ENCODE data around the gene PPL.
"Not testable (repeated sequence)": the region's sequence is repeated elsewhere in the genome, so short reads cannot be mapped to it uniquely, and the experiment has no call there.

The PPL gene

GRCh38 chr16:4933433-4933832, 3.5 kb downstream of the PPL start:
- H3K4me1 ChIP-seq (ENCODE audit: control insufficient read depth, insufficient read depth, low read length) = peaks cover 7% of the 10 kb centered on the region
- H3K27ac ChIP-seq (ENCODE audit: low read length) = no peak overlapping the region
- H3K4me3 ChIP-seq (ENCODE audit: low read length) = no peak overlapping the region
- no CpG with 5 or more reads among the region's 8 CpGs for WGBS (ENCODE audit: insufficient coverage, insufficient read length)
- no peaks in the 10 kb centered on the region for H3K9me3 ChIP-seq (ENCODE audit: control insufficient read depth, insufficient read depth, low read length)
- no peaks in the 10 kb centered on the region; the same call in 1 of the 2 replicates for H3K36me3 ChIP-seq (ENCODE audit: control insufficient read depth, insufficient read depth, low read length)
- DNase-seq (ENCODE audit: low read depth, low spot score) = no peak
- H3K27me3 ChIP-seq (ENCODE audit: control insufficient read depth, insufficient read depth, low read length) = no peaks in the 10 kb centered on the region

- WGBS (ENCODE audit: insufficient coverage, insufficient read length) = no CpG with 5 or more reads among the region's 11 CpGs
- H3K27me3 ChIP-seq (ENCODE audit: control insufficient read depth, insufficient read depth, low read length) = no peaks in the 10 kb centered on the region
- peaks cover 2% of the 10 kb centered on the region; the same call in 1 of the 2 replicates for H3K4me1 ChIP-seq (ENCODE audit: control insufficient read depth, insufficient read depth, low read length)
- H3K9me3 ChIP-seq (ENCODE audit: control insufficient read depth, insufficient read depth, low read length) = no peaks in the 10 kb centered on the region
- DNase-seq (ENCODE audit: low read depth, low spot score) = no peak
- no peaks in the 10 kb centered on the region; the same call in 1 of the 2 replicates for H3K36me3 ChIP-seq (ENCODE audit: control insufficient read depth, insufficient read depth, low read length)
- no peak overlapping the region for H3K27ac ChIP-seq (ENCODE audit: low read length)
- H3K4me3 ChIP-seq (ENCODE audit: low read length) = no peak overlapping the region
Observed at GRCh38 chr16:4931381-4931780, 5.6 kb downstream of the PPL start.

GRCh38 chr16:4929619-4930018, 7.3 kb downstream of the PPL start:
- WGBS (ENCODE audit: insufficient coverage, insufficient read length) = no CpG with 5 or more reads among the region's 4 CpGs

GRCh38 chr16:4928227-4928626, 8.7 kb downstream of the PPL start:
- no peak for DNase-seq (ENCODE audit: low read depth, low spot score)
- WGBS (ENCODE audit: insufficient coverage, insufficient read length) = no CpG with 5 or more reads among the region's 6 CpGs
- Histone ChIP-seq H3K27ac (ENCODE audit: low read length) (no peak overlapping the region), H3K9me3 (ENCODE audit: control insufficient read depth, insufficient read depth, low read length) (no peaks in the 10 kb centered on the region), H3K27me3 (ENCODE audit: control insufficient read depth, insufficient read depth, low read length) (no peaks in the 10 kb centered on the region), H3K4me3 (ENCODE audit: low read length) (no peak overlapping the region), H3K4me1 (ENCODE audit: control insufficient read depth, insufficient read depth, low read length) (peaks cover 10% of the 10 kb centered on the region), H3K36me3 (ENCODE audit: control insufficient read depth, insufficient read depth, low read length) (peaks cover 4% of the 10 kb centered on the region; the same call in 1 of the 2 replicates)

More at GRCh38 chr16:4929619-4930018, 7.3 kb downstream of the PPL start:
- H3K27ac ChIP-seq (ENCODE audit: low read length); H3K4me3 ChIP-seq (ENCODE audit: low read length); DNase-seq (ENCODE audit: low read depth, low spot score); H3K27me3 ChIP-seq (ENCODE audit: control insufficient read depth, insufficient read depth, low read length); H3K4me1 ChIP-seq (ENCODE audit: control insufficient read depth, insufficient read depth, low read length); H3K9me3 ChIP-seq (ENCODE audit: control insufficient read depth, insufficient read depth, low read length); H3K36me3 ChIP-seq (ENCODE audit: control insufficient read depth, insufficient read depth, low read length): not testable (repeated sequence)

- Histone ChIP-seq H3K4me1 (ENCODE audit: control insufficient read depth, insufficient read depth, low read length) (peaks cover 10% of the 10 kb centered on the region), H3K9me3 (ENCODE audit: control insufficient read depth, insufficient read depth, low read length) (no peaks in the 10 kb centered on the region), H3K4me3 (ENCODE audit: low read length) (no peak overlapping the region), H3K27me3 (ENCODE audit: control insufficient read depth, insufficient read depth, low read length) (no peaks in the 10 kb centered on the region), H3K36me3 (ENCODE audit: control insufficient read depth, insufficient read depth, low read length) (peaks cover 4% of the 10 kb centered on the region; the same call in 1 of the 2 replicates), H3K27ac (ENCODE audit: low read length) (no peak overlapping the region)
- no CpG with 5 or more reads among the region's 2 CpGs for WGBS (ENCODE audit: insufficient coverage, insufficient read length)
- DNase-seq (ENCODE audit: low read depth, low spot score) = no peak
Observed at GRCh38 chr16:4927661-4928060, 9.3 kb downstream of the PPL start.

- Histone ChIP-seq H3K27ac (ENCODE audit: low read length) (no peak overlapping the region), H3K4me3 (ENCODE audit: low read length) (no peak overlapping the region), H3K27me3 (ENCODE audit: control insufficient read depth, insufficient read depth, low read length) (no peaks in the 10 kb centered on the region), H3K36me3 (ENCODE audit: control insufficient read depth, insufficient read depth, low read length) (peaks cover 4% of the 10 kb centered on the region; the same call in 1 of the 2 replicates), H3K9me3 (ENCODE audit: control insufficient read depth, insufficient read depth, low read length) (no peaks in the 10 kb centered on the region), H3K4me1 (ENCODE audit: control insufficient read depth, insufficient read depth, low read length) (peaks cover 10% of the 10 kb centered on the region)
- no peak for DNase-seq (ENCODE audit: low read depth, low spot score)
- WGBS (ENCODE audit: insufficient coverage, insufficient read length) = no CpG with 5 or more reads among the region's 2 CpGs
Observed at GRCh38 chr16:4926928-4927327, 10.0 kb downstream of the PPL start.

GRCh38 chr16:4925791-4926190, 11.2 kb downstream of the PPL start:
- no peak for DNase-seq (ENCODE audit: low read depth, low spot score)
- Histone ChIP-seq H3K4me1 (ENCODE audit: control insufficient read depth, insufficient read depth, low read length) (peaks cover 10% of the 10 kb centered on the region), H3K36me3 (ENCODE audit: control insufficient read depth, insufficient read depth, low read length) (peaks cover 4% of the 10 kb centered on the region; the same call in 1 of the 2 replicates), H3K27ac (ENCODE audit: low read length) (no peak overlapping the region), H3K4me3 (ENCODE audit: low read length) (no peak overlapping the region), H3K27me3 (ENCODE audit: control insufficient read depth, insufficient read depth, low read length) (no peaks in the 10 kb centered on the region), H3K9me3 (ENCODE audit: control insufficient read depth, insufficient read depth, low read length) (no peaks in the 10 kb centered on the region)
- WGBS (ENCODE audit: insufficient coverage, insufficient read length) = no CpG with 5 or more reads among the region's 5 CpGs

- H3K27ac ChIP-seq (ENCODE audit: low read length) = no peak overlapping the region
Observed at GRCh38 chr16:4925293-4925607, 11.7 kb downstream of the PPL start.

GRCh38 chr16:4924593-4925292, 12.2 kb downstream of the PPL start:
- Histone ChIP-seq H3K4me3 (ENCODE audit: low read length) (no peak overlapping the region), H3K9me3 (ENCODE audit: control insufficient read depth, insufficient read depth, low read length) (no peaks in the 10 kb centered on the region), H3K27ac (ENCODE audit: low read length) (no peak overlapping the region), H3K4me1 (ENCODE audit: control insufficient read depth, insufficient read depth, low read length) (peaks cover 10% of the 10 kb centered on the region), H3K27me3 (ENCODE audit: control insufficient read depth, insufficient read depth, low read length) (no peaks in the 10 kb centered on the region), H3K36me3 (ENCODE audit: control insufficient read depth, insufficient read depth, low read length) (0 out of 2 replicates have a peak, but pooled peaks cover 4% of the 10 kb centered on the region)
- DNase-seq (ENCODE audit: low read depth, low spot score) = no peak
- no CpG with 5 or more reads among the region's 12 CpGs for WGBS (ENCODE audit: insufficient coverage, insufficient read length)

More at GRCh38 chr16:4925293-4925607, 11.7 kb downstream of the PPL start:
- H3K27me3 ChIP-seq (ENCODE audit: control insufficient read depth, insufficient read depth, low read length) = no peaks in the 10 kb centered on the region
- peaks cover 10% of the 10 kb centered on the region for H3K4me1 ChIP-seq (ENCODE audit: control insufficient read depth, insufficient read depth, low read length)
- no peak overlapping the region for H3K4me3 ChIP-seq (ENCODE audit: low read length)
- H3K36me3 ChIP-seq (ENCODE audit: control insufficient read depth, insufficient read depth, low read length) = peaks cover 4% of the 10 kb centered on the region; the same call in 1 of the 2 replicates
- no peaks in the 10 kb centered on the region for H3K9me3 ChIP-seq (ENCODE audit: control insufficient read depth, insufficient read depth, low read length)
- DNase-seq (ENCODE audit: low read depth, low spot score) = no peak
- WGBS (ENCODE audit: insufficient coverage, insufficient read length) = no CpG with 5 or more reads among the region's 5 CpGs

- Histone ChIP-seq H3K4me3 (ENCODE audit: low read length) (no peak overlapping the region), H3K27ac (ENCODE audit: low read length) (no peak overlapping the region), H3K36me3 (ENCODE audit: control insufficient read depth, insufficient read depth, low read length) (0 out of 2 replicates have a peak, but pooled peaks cover 4% of the 10 kb centered on the region), H3K9me3 (ENCODE audit: control insufficient read depth, insufficient read depth, low read length) (no peaks in the 10 kb centered on the region), H3K4me1 (ENCODE audit: control insufficient read depth, insufficient read depth, low read length) (peaks cover 10% of the 10 kb centered on the region), H3K27me3 (ENCODE audit: control insufficient read depth, insufficient read depth, low read length) (no peaks in the 10 kb centered on the region)
- no CpG with 5 or more reads among the region's 6 CpGs for WGBS (ENCODE audit: insufficient coverage, insufficient read length)
- DNase-seq (ENCODE audit: low read depth, low spot score) = no peak
Observed at GRCh38 chr16:4923853-4924252, 13.1 kb downstream of the PPL start.
